Aorta (tissue), 5 donors: ENCODE results near the gene PRDX4. TPM values are rescaled to one million over a fixed set of nuclear protein-coding genes. Genes with fewer than 3 reads are reported as not detected.
A peak's percentile ranks its signal among the peaks of the same experiment; 100 is the strongest.

Experiments
- ATAC-seq: fragments of 200-7000 bp; cut with Tn5 transposase; one replicate; pipeline ENCODE4 v1.9.1; 2022; ENCODE audit warnings: moderate library complexity; ENCODE audit not compliant: low FRiP score
- DNase-seq, 2 donors: peaks; one replicate each; pipeline ENCODE4 v3.0.0-alpha.2; 2020
- H3K27ac ChIP-seq, 2 donors: one replicate each; pipeline ENCODE4 v1.5.1; 2013; ENCODE audit warnings: low read length in 2 of 2, mild to moderate bottlenecking in 2 of 2, moderate library complexity in 2 of 2, control low read depth in 1 of 2, inconsistent platforms in 1 of 2, low read depth in 1 of 2
- H3K27me3 ChIP-seq, 2 donors: one replicate each; pipeline ENCODE4 v1.6.1; 2013; ENCODE audit warnings: control low read depth in 1 of 2, low read length in 1 of 2, mild to moderate bottlenecking in 1 of 2, moderate library complexity in 1 of 2; ENCODE audit not compliant: insufficient read depth in 2 of 2, control insufficient read depth in 1 of 2
- H3K36me3 ChIP-seq, 2 donors: one replicate each; pipeline ENCODE4 v1.6.1; 2013; ENCODE audit warnings: control low read depth in 1 of 2, low read length in 1 of 2, mild to moderate bottlenecking in 1 of 2; ENCODE audit not compliant: insufficient read depth in 2 of 2, control insufficient read depth in 1 of 2
- H3K4me1 ChIP-seq, 2 donors: one replicate each; pipeline ENCODE4 v1.6.1; 2013; ENCODE audit warnings: low read length in 2 of 2, control low read depth in 1 of 2, mild to moderate bottlenecking in 1 of 2, moderate library complexity in 1 of 2; ENCODE audit not compliant: insufficient read depth in 2 of 2, control insufficient read depth in 1 of 2
- H3K4me3 ChIP-seq, 2 donors: one replicate each; pipeline ENCODE4 v1.5.1; 2013; ENCODE audit warnings: low read length in 2 of 2, control low read depth in 1 of 2, mild to moderate bottlenecking in 1 of 2
- H3K9me3 ChIP-seq: one replicate; pipeline ENCODE4 v1.6.1; 2013; ENCODE audit warnings: mild to moderate bottlenecking, low read length; ENCODE audit not compliant: control insufficient read depth
- WGBS, 2 donors: extraction: QIAGEN DNeasy Blood & Tissue Kit; methylation state at CpG; one replicate each; pipeline ENCODE4 v1.1.7; 2013; 5-methylcytosine and 5-hydroxymethylcytosine counted together
- intact Hi-C, 2 donors: fragments of 100-400 bp; cut with DNase I; formaldehyde crosslinking; loops; one replicate each; pipeline versions ENCODE4 v1.14.2 to v1.15.0; 2022
- polyA plus RNA-seq, 2 donors: library from polyadenylated mRNA; stranded (reverse); fragments of 200-250 nt; gene quantifications; one replicate each; pipeline ENCODE4 v1.2.3, GENCODE V29; 2013
- total RNA-seq, 2 donors: library from RNA; stranded (reverse); fragmentation: NEBNext Ultra II Directional; extraction: Animal tissue kit (Norgen Biotek cat#: 25700); gene quantifications; one replicate each; pipeline ENCODE4 v1.2.1, GENCODE V29; 2021
- donor health status: healthy with polysubstance abuse.
- donor health status: Bipolar disorder and iron deficiency.
- donor health status: DM: no; HTN: no; CAD: no.
- donor health status: DM: no; HTN: no; CAD: no.
- donor health status: DM: yes; HTN: yes; CAD: no.

PRDX4 gene
- total and polyA plus RNA-seq, 4 donors = 66.5 to 105 (median 86.0) TPM

GRCh38 chrX:23699636-23700194, 32.4 kb downstream of the PRDX4 start:
- ATAC-seq (no peak), DNase-seq (no peak)
- H3K36me3 ChIP-seq = peaks cover 0 to 1% of the 10 kb centered on the region in 2 donors
- intact Hi-C loops = loop anchor here (5.0 to 10.0 kb wide), 3 partner anchors 85 to 355 kb away; partner anchors contain the start of genes SAT1 (in 2 of the 2) and EIF2S3 (in 1 of the 2)
- 36 to 43% methylated on average over 16 of the region's 16 CpGs for WGBS, 2 donors
- no peaks in the 10 kb centered on the region for H3K4me1 ChIP-seq
- H3K4me3 ChIP-seq = peak overlapping the region in 1 of 2 donors; percentile 14
- no peaks in the 10 kb centered on the region for H3K9me3 ChIP-seq
- no peak overlapping the region for H3K27ac ChIP-seq
- H3K27me3 ChIP-seq = no peaks in the 10 kb centered on the region

- no peak for DNase-seq
- H3K36me3 ChIP-seq = peaks cover 0 to 3% of the 10 kb centered on the region in 2 donors
Measured at GRCh38 chrX:23704673-23705206, 37.4 kb downstream of the PRDX4 start.

DNA sequence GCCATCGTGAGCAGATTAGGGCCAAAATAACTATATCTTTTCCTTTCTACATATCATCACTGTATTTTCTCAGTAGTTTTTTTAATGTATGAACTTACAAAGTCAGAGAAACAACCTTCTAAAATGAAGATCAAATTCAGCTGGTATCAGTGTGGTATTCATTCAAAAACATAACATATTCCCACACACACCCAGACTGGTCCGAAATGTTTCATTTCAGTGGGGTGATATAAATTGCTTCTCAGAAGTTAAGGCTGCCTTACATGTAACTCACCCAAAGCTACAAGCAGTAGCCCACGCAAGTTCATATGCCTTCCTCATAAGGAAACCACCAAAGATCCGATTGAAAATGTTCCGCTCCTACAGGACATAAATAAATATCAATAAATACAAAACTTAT, 37.9 kb downstream of the PRDX4 start:
- intact Hi-C loops = no loop called here
- H3K4me3 ChIP-seq = no peak overlapping the region
- H3K27me3 ChIP-seq = no peaks in the 10 kb centered on the region
- no peaks in the 10 kb centered on the region for H3K9me3 ChIP-seq
- WGBS, 2 donors = 74 to 92% methylated on average over 5 of the region's 5 CpGs
- no peak overlapping the region for H3K27ac ChIP-seq
- no peak for DNase-seq
- H3K36me3 ChIP-seq = peaks cover 0 to 3% of the 10 kb centered on the region in 2 donors
- no peaks in the 10 kb centered on the region for H3K4me1 ChIP-seq
- no peak for ATAC-seq

More at GRCh38 chrX:23704673-23705206, 37.4 kb downstream of the PRDX4 start:
- H3K9me3 ChIP-seq = no peaks in the 10 kb centered on the region
- H3K4me3 ChIP-seq = no peak overlapping the region
- no peaks in the 10 kb centered on the region for H3K4me1 ChIP-seq
- 84 to 89% methylated on average over 5 of the region's 5 CpGs for WGBS, 2 donors
- no peaks in the 10 kb centered on the region for H3K27me3 ChIP-seq
- intact Hi-C loops = no loop called here
- no peak overlapping the region for H3K27ac ChIP-seq
- ATAC-seq = no peak

DNA sequence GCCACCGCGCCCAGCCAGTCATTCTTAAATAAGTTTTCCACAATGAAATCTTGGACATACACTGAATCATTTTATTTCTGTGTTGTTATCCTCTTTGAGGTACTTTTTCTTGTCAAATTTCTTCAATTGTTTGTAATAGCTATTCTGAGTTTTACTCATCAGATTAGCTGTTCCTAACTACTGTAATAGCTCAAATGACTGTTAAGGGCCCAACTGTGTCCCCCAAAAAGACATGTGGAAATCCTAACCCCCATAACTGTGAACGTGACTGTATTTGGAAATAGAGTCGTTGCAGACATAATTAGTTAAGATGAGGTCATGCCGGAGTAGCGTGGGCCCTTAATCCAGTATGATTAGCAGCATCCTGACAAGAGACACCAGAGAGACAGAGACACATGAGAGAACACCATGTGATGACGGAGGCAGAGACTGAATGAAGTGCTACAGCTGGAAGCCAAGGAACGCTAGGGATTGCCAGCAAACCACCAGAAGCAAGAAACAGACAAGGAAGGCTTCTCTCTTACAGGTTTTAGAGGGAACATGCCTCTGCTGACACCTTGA, 52.9 kb downstream of the PRDX4 start:
- Histone ChIP-seq H3K9me3 (no peaks in the 10 kb centered on the region), H3K27ac (no peak overlapping the region), H3K4me3 (no peak overlapping the region), H3K4me1 (no peaks in the 10 kb centered on the region), H3K36me3 (no peaks in the 10 kb centered on the region), H3K27me3 (no peaks in the 10 kb centered on the region)
- no peak for DNase-seq
- WGBS, 2 donors = 80 to 86% methylated on average over 8 of the region's 8 CpGs
- ATAC-seq = no peak
- intact Hi-C loops = no loop called here

DNA sequence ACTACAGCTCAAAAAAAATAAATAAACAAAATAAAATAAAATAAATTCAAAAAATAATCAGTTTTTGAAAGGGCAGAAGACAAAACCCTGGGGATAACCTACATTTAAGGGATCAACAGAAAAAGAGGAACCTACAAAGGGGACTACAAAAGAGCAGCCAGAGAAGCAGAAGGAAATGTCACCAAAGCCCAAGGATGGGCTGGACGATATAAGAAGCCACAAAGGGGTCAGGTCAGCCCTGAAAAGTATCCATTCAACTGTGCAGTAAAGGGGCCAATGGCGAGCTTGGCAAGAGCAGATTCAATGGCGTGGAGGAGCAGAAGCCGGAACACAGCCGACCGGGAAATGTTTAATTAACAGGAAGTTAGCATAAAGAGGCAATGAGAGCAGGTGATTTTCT, 58.9 kb downstream of the PRDX4 start:
- Histone ChIP-seq H3K36me3 (no peaks in the 10 kb centered on the region), H3K27ac (no peak overlapping the region), H3K9me3 (no peaks in the 10 kb centered on the region), H3K27me3 (no peaks in the 10 kb centered on the region), H3K4me1 (no peaks in the 10 kb centered on the region), H3K4me3 (no peak overlapping the region)
- ATAC-seq (no peak), DNase-seq (no peak)
- intact Hi-C loops = no loop called here
- 71 to 82% methylated on average over 6 of the region's 6 CpGs for WGBS, 2 donors

DNA sequence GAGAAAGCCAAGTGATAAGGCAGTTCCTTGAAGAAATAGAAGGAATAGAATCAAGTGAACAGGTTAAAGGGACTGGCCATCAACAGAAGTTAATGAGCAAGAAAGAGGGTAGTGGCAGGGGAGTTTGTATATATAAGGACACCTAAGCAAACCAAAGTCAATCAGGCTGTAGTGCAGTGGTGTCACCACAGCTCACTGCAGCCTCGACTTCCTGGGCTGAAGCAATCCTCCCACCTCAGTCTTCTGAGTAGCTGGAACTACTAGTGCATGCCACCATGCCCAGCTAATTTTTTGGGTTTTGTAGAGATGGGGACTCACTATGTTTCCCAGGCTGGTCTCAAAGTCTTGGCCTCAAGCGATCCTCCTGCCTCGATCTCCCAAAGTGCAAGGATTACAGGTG, 59.9 kb downstream of the PRDX4 start:
- Histone ChIP-seq H3K27me3 (no peaks in the 10 kb centered on the region), H3K9me3 (no peaks in the 10 kb centered on the region), H3K27ac (no peak overlapping the region), H3K36me3 (no peaks in the 10 kb centered on the region), H3K4me1 (no peaks in the 10 kb centered on the region), H3K4me3 (no peak overlapping the region)
- no peak for DNase-seq
- no peak for ATAC-seq
- intact Hi-C loops = no loop called here
- WGBS, 2 donors = 93 to 95% methylated on average over 3 of the region's 3 CpGs

GRCh38 chrX:23729214-23729613, 61.9 kb downstream of the PRDX4 start:
- Histone ChIP-seq H3K4me3 (no peak overlapping the region), H3K4me1 (no peaks in the 10 kb centered on the region), H3K27me3 (no peaks in the 10 kb centered on the region), H3K27ac (no peak overlapping the region), H3K9me3 (no peaks in the 10 kb centered on the region), H3K36me3 (no peaks in the 10 kb centered on the region)
- ATAC-seq = no peak
- WGBS, 2 donors = 68 to 82% methylated on average over 1 of the region's 1 CpG
- intact Hi-C loops = no loop called here
- DNase-seq = no peak

DNA sequence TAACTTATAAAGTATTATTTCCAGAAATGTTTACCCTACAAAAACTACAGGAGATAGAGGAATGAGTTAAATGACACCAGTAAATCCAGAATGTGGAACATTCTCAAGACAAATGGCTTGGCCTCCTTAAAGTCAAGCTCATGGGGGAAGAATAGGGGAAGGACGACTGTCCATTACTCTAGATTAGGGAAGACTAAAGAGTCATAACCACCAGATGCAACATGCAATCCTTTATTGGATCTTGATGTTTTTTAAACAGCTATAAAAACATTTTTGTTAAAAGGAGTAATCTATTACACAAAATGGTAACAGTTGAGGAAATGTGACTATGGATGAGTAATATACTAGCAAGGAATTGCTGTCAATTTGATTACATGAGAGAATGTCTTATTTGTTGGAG, 64.7 kb downstream of the PRDX4 start:
- Histone ChIP-seq H3K9me3 (no peaks in the 10 kb centered on the region), H3K27me3 (no peaks in the 10 kb centered on the region), H3K4me3 (no peak overlapping the region), H3K36me3 (no peaks in the 10 kb centered on the region), H3K4me1 (no peaks in the 10 kb centered on the region), H3K27ac (no peak overlapping the region)
- ATAC-seq (no peak), DNase-seq (no peak)
- intact Hi-C loops = no loop called here
- 63 to 64% methylated on average over 1 of the region's 1 CpG for WGBS, 2 donors

DNA sequence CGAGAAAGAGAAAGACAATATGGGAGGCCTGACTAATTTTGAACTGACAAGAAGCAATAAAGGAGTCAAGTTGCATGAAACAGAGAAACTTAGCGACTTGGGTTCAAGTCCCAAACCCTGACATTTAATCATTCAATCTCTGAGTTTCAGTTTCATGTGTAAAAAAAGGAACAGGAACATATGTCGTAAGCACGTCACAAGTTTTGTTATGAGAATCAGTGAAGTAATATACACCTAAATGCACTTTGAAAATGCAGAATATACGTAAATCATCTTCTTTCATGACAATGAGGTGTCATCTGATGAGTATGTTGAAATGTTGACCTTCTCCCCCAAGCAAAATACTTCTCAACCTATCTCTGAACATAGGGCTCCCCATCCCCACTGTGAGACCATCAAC, 65.4 kb downstream of the PRDX4 start:
- Histone ChIP-seq H3K4me1 (no peaks in the 10 kb centered on the region), H3K27me3 (no peaks in the 10 kb centered on the region), H3K27ac (no peak overlapping the region), H3K36me3 (no peaks in the 10 kb centered on the region), H3K4me3 (no peak overlapping the region), H3K9me3 (no peaks in the 10 kb centered on the region)
- 68 to 85% methylated on average over 5 of the region's 5 CpGs for WGBS, 2 donors
- intact Hi-C loops = no loop called here
- ATAC-seq (no peak), DNase-seq (no peak)
